HG02678 (cell line): ENCODE results near the gene CAPNS2.

ENCODE experiments used
- ATAC-seq: cut with Tn5 transposase; IDR thresholded peaks from one replicate; pipeline ENCODE4 v1.9.1; 2021; ENCODE audit warnings: mild to moderate bottlenecking, moderate library complexity; ENCODE audit not compliant: unreplicated experiment

The CAPNS2 gene

DNA sequence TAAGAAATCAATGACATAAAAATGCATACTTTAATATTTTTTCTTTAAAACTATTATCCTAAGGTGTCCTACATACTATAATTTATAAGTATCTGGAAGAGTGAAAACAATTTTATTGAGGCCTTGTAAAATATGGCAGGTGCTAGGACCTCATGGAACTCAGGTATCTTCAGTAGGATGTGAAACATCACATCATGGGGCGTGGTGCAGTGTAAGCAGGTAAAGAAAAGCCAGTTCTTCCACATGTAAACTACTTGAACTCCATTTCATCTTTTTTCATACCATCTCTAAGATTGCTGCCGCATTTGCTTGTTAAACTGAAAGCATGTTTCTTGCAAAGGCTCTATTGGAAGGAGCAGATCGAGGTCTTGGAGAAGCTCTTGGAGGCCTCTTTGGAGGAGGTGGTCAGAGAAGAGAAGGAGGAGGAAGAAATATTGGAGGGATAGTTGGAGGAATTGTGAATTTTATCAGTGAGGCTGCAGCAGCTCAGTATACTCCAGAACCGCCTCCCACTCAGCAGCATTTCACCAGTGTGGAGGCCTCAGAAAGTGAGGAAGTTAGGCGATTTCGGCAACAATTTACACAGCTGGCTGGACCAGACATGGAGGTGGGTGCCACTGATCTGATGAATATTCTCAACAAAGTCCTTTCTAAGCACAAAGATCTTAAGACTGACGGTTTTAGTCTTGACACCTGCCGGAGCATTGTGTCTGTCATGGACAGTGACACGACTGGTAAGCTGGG lies at the start of gene CAPNS2:
TSS of gene CAPNS2 (plus strand) at position 253 of the 744 bp plus-strand sequence. CDS start at position 326, 73 bp downstream.
- no peak for ATAC-seq

DNA sequence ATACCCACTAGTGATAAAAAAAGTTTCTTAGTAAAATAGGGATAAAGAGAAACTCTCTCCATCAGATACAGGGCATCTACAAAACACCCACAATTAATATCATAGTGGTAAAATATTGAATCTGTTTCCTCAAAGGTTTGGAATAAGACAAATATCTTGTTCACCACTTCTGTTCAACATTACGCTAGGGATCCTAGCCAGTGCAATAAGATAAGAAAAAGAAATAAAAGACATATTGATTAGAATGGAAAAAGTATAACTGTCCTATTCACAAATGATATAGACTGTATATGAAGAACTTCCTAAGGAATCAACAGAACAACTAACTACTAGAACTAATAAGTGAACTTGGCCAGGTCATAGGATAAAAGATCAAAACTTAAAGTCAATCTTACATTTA lies 44.7 kb upstream of the CAPNS2 start:
- no peak for ATAC-seq

DNA sequence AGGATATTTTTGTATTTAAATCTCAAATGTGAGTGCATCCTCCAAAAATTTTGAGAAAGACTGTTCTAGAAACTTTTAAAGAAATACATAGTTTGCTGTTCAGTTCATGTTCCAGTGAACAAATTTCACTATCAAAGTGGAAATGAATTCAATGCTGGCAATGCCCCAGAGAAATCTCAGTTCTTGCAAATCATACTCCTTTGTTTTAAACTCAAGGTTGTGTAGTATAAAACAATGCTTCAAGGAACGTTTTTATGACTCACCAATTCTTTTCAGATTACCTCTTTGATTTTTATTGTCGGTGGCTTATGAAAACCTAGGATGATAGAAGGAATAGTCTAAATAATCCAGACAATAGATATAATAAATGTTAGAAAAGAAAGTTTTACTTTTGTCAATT lies 40.0 kb upstream of the CAPNS2 start:
- ATAC-seq: no peak

DNA sequence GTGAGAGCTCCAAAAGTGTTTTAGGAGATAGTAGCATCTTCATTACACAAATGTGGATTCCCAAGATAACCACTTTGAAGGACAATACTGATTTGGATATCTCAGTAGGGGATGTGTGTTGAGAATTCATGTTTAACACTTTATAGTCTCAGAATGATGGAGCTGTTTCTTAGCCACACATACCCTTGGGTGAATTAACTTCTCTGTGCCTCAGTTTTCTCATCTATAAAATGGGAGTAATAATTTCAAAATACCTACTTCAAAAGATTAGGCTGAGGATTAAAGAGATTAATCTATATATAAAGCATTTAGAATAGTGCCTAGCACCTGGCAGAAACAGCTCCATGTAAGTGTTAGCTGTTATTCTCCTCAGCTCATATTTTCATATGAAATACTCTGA lies 38.6 kb upstream of the CAPNS2 start:
- ATAC-seq: no peak

DNA sequence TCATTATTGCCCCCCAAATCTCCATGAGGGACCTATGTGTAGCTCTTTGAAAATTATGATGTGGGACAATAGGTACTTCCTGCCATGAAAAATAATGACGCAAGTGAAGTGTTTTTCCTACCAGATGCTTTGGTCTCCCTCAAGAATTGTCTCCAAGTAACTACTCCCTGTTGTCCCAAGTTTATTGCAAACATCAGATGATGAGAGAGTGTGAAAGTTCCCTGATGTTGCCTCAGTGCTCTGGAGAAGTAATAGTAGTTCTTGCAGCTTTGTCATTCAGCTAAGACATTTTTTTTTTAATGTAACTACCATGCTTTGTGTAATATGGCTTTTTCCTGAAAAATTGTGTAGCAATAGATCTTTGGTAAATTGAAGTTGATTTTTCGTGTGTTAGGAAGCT lies 37.5 kb upstream of the CAPNS2 start:
- no peak for ATAC-seq

DNA sequence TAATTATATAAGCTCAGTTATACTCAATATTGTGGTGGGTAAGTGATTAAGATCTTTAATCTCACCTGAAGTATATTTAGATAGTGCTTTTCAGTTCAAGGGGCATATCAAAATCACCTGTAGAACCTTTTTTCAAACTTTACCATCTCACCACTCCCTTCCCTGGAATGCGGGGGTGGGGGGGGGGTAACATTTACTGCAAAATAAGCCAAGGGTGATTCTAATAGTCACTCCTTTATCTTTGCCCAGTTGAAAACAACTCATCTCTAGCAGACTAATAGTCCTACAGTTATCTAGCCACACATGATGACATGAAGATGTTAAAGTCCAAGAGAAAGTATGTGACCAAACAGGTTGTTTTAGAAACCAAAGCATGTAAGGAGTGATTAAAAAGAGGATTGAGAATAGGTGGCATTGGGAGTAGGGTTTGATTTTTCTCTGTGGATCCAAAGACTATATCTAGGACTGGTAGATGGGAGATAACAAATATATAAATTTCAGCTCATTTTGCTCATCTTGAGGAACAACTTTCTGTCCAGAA lies 36.1 kb upstream of the CAPNS2 start:
- no peak for ATAC-seq

DNA sequence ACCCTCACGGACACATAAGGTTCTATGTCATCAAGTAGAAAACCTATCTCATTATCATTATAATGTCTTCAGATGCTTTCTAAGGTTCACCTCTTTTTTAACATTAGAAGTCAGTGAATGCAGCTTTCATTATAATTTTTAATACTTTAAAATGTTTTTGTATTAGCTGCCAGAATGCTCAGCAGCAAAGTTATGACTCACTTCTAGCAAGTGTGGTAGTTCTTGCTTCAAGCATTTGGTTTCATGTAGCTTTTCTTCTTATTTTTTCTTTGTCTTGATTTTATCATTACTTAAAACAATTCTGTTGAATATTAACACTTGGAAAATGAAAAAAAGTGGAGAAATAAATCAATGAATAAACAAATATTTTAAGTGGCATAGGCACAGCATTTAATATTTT lies 34.3 kb upstream of the CAPNS2 start:
- ATAC-seq: no peak

DNA sequence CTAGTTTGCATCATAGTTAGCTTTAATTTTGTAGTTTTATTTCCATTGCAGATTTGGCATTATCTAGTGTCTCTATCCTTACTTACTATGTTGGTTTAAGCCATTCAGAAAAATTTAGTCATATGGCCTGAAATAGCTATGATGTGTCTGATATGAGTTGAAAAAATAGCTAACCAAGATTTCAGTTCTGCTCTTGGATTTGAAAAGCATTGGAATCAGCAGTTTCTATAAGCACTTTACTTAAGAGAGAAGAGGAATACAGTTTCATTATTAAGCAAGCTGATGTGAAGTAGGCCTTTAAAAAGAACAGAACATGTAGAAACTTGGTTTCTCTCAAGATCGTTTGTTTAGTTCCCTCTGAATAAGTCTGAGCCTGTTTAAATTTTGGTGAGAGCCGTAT lies 31.7 kb upstream of the CAPNS2 start:
- no peak for ATAC-seq

DNA sequence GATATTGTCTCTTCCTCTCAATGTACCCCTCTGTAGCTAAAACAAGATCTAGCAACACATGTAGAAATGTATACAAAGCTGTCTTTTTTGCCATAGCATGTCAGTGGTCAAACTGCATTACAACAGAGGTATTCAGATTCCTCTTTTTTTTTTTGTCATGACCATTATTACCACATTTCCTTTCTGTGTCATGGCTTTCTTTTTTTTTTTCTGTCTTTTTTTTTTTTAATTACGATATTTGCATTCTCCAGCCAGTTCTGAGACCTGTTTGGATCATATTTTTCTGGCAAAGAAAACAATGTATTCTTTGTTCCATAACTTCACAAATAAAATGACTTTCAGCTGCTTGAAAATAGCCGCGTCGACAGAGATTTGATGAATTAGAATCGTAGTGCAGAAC lies 27.4 kb upstream of the CAPNS2 start:
- no peak for ATAC-seq

DNA sequence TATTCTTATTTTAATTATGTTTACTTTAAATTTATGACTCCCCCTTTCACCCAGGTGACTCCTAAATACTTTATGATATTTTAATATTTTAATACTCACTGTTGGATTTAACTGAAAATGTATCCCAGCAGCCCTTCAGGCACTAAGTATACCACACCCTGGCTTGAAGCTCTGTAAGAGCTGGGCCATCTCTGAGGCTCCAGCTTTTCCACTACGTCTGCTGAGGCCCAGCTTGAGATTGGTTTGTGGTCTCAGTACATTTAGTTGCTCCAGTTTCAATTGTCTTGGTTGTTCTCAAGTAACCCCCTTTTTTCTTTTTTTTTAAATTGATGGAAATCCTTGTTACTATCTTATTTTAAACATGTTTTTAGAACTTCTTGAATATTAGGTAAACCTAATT lies 27.0 kb upstream of the CAPNS2 start:
- no peak for ATAC-seq

DNA sequence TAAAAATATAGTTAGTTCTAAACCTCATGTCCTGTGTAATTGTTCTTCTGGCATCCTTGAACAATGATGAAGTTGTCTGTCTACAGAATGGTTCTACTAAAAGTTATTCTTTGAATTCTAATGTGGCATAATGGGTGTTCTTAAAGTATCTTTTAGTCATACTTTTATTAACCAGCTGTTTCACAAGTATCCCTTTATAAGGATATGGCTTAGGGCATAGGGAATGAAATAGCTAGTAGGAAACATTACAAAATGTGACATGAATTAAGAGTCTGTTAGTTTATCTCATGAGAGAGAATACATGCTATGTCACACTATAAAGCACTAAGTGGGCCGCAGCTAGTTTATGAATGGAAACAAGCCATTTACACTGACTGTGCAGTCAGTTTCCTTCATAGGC lies 26.3 kb upstream of the CAPNS2 start:
- ATAC-seq: no peak

DNA sequence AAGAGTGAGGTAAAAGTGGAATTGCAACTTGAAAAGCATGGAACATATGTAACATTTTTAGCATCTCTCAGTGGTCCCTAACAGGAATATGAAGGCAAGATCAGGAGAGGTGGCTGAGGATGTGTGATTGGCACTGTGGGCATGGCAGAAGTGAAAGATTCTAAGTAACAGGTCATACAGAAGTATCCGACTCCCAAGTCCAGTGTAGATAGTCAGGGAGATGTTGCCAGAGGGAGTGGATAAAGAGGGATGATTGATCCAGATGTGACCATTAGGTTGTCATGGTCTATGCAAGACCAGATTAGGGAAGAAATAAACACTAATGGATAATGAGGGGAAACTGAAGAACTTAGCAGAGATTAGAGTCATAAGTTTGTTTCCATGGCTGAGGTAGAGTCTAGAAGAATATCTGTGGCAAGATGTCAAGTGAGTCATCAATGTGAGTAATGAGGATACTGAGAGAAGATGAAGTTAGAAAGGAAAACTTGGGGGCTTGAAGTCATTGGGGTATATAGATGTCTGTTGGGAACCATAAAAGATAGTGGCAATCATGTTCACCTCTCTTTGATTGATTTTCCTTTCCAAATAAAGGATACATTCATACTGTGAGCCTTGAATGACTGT lies 23.9 kb upstream of the CAPNS2 start:
- ATAC-seq: no peak

DNA sequence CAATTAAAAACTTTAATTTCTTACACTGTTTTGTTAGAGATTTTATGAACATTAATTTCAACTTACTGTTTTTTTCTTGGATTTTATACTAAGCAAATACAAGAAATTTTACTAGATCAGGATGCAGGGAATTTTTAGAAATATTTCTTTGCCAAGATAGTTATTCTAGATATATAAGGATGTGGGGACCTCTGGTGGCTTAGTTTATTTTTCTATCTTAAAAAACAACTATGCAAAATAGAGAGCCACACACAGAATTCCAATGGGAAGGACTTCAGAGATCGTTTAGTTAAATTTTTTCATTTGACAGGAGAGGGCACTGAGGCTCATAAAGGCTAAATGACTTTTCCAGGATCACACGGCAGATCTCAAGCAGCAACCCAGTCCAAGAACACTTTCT lies 23.0 kb upstream of the CAPNS2 start:
- no peak for ATAC-seq

DNA sequence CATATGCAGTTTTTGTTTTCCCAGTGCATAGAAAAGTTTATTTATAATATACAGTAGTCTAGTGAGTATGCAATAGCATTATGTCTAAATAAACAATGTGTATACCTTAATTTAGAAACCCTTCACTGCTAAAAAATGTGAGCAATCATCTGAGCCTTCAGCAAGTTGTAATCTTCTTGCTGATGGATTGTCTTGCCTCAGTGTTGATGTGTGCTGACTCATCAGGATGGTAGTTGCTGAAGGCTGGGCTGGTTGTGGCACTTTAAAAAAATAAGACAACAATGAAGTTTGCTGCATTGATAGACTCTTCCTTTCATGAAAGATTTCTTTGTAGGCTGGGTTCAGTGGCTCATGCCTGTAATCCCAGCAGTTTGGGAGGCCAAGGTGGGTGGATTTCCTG lies 13.9 kb upstream of the CAPNS2 start:
- ATAC-seq: no peak

DNA sequence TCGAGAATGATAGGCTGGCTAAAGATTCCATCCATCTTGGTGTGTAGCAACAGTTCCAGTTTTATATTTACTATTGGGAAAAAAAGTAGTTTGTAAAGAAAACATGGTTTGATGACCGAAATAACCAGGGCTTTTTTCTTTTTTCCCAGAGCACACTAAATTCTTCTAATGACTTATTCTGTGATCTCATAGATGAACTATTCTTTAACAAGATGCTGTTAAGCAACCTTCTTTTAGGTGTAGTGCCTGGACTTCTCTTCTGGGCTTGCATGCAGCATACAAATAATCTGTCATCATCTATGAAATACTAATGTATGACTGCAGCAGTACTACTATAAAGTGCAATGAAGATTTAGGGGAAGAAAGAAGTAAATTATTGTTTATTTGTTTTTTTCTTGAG lies 11.0 kb upstream of the CAPNS2 start:
- no peak for ATAC-seq

DNA sequence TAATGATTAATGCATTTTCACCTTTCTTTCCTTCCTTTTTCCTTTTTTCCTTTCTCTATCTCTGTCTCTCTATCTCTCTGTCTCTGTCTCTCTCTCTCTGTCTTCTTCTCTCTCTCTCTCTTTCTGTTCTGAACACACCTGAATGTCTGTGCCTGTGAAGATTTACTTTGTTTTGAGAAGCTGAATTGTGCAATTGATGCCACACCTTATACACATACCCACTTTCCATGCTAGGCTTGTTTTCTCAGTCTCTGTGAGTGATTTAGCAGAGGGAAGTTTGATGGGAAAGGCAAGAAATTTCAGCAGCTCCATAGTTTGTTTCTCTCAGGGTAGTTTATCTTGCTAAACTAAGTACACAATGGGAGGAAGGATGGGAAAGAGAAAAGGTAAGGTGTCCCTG lies 9.3 kb upstream of the CAPNS2 start:
- ATAC-seq: no peak

DNA sequence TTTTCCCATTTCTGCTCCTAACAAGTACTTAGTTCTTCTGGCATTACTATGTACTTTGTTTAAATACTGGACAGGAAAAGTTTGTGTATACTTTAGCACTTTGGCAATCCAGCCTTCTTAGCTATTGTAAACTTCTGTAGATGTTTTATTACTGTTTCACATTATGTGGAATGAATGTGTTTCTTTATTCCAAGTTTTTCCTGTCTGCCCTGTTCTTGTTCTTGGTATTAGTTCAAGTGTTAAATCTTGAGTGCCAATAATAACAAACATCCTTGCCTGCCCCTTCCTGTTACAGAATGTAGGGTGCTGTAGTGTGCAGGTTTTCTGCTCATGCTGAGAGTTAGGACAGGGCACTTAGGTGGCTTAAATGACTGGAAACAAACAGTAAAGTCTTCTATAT lies 7.3 kb upstream of the CAPNS2 start:
- no peak for ATAC-seq

DNA sequence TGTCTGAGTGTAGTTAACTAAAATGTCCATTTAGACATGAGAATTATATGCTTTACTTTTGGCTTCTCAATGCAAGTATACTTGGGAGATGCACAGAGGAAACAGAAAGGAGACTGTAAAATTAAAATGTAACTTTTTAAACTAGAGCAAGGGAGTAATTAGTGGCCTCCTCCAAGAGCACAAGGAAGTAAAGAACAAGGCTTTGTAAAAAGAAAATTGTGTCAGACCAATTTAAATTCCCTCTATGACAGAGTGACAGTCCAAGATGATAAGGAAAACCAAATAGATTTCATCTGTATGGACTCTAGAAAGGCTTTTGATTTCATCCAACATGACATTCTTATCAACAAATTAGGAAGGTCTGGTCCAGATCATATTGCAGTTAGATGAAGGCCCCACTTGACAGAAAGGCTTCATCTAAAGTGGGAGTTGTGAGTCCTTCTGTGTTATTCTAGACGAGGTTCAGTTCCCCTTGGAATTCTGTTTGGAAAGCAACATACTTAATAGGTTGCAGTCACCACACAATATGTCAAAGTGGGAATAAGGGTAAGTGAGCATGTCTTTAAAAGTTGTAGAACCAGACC lies 6.5 kb upstream of the CAPNS2 start:
- no peak for ATAC-seq

DNA sequence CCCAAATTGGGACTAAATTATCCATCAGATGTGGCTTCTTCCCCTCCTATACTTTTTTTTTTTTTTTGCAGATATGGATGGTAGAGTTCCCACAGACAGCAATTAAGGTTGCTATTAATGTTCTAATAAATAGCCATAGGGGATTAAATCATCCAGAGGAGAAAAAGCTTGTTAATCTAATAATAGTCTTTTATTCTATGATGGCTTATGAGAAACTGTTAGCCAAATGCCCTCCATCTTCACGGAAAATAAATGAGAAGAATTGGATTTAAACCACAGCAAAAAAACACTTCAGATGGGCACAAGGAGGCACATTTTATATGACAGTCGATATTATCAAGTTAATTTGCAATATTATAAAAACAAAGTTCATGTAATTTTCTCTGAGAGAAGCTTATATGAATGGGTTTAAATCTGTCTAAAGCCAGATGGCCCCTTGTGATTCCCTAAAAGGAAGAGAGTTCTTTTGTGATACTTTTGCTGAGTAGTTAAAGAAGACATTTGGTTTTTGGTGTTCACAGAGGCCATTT lies 5.1 kb upstream of the CAPNS2 start:
- no peak for ATAC-seq

DNA sequence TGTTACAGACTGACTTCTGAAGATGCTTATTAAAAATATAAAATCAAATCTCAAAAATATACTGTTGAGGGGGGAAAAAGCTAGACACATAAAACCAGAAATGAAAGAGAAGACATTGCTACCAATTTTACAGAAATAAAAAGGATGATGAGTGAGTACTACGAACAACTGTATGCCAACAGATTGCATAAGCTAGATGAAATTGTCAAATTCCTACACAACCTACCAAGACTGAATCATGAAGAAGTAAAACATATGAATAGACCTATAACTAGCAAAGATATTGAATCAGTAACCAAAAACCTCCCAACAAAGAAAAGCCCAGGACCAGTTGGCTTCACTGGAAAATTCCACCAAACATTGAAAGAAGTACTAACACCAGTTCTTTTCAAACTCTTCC lies 3.5 kb upstream of the CAPNS2 start:
- ATAC-seq: no peak

DNA sequence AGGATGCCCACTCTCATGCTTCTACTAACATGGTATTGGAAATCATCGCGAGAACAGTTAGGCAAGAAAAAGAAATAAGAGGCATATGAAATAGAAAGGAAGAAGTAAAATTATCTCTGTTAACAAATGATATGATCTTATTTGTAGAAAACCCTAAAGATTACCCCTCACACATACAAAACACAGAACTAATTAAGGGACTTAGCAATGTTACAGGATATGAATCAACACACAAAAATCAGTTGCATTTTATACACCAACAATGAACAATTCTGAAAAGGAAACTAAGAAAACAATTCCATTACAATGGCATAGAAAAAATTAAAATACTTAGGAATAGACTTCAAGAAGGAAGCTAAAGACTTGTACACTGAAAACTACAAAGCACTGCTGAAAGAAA lies 2.7 kb upstream of the CAPNS2 start:
- no peak for ATAC-seq

DNA sequence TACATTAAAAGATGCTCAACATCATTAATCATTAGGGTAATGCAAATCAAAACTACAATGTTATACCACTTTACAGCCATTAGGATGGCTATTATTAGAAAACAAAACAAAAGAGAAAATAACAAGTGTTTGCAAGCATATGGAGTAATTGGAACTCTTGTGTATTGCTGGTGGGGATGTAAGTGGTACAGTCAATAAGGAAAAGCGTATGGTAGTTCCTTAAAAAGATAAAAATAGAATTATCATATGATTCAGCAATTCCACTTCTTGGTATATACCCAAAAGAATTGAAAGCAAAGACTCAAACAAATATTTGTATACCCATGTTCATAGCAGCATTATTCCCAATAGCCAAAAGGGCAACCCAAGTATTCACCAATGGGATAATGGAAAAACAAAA lies 1.4 kb upstream of the CAPNS2 start:
- ATAC-seq: no peak
